ENCODE results near the gene PYGB. TPM values are rescaled to one million over a fixed set of nuclear protein-coding genes. Genes with fewer than 3 reads are reported as not detected.

Gene PYGB
- 92.5 TPM for polyA plus RNA-seq (2013, experiment 1 of 2; ENCODE audit: insufficient read length)
- polyA plus RNA-seq (2013, experiment 2 of 2; ENCODE audit: insufficient read length) = 91.9 TPM

DNA sequence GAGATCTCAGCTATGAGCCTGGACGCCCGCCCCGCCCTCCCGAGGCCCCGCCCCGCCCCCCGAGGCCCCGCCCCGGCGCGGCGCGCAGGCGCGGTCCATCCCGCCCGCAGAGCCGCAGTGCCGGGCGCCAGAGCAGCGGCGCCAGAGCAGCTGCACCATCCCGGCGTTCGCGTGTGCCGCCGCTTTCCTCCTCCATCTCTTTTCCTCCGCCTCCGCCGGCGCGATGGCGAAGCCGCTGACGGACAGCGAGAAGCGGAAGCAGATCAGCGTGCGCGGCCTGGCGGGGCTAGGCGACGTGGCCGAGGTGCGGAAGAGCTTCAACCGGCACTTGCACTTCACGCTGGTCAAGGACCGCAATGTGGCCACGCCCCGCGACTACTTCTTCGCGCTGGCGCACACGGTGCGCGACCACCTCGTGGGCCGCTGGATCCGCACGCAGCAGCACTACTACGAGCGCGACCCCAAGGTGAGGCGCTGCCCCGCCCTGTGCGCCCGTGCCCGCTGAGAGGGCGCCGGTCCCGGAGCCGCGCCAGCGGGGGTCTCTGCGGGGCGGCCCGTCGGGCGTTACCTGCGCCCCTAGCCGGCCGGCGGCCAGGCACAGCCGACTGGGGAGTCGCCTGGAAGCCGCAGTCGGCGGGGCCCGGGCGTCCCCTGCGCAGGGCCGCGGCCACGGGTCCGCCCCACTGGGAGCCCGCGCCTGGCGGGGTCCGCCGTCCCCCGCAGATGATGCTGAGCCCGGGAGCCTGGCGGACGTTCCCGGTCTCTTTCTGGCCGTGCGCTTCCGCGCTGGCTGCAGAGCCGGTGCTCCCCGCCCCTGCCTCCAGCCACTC, at the start of gene PYGB:
TSS of gene PYGB (plus strand) at position 130 of the 830 bp plus-strand sequence. CDS start at position 224, 94 bp downstream.
- peak; percentile 84 for DNase-seq

- peak; percentile 18 for DNase-seq
These were observed 49.1 kb upstream of the PYGB start for GRCh38 chr20:25198663-25199383.

GRCh38 chr20:25199473-25200260, 48.2 kb upstream of the PYGB start:
- DNase-seq = no peak

- DNase-seq = no peak
These were observed 44.8 kb upstream of the PYGB start for GRCh38 chr20:25203089-25203488.

DNA sequence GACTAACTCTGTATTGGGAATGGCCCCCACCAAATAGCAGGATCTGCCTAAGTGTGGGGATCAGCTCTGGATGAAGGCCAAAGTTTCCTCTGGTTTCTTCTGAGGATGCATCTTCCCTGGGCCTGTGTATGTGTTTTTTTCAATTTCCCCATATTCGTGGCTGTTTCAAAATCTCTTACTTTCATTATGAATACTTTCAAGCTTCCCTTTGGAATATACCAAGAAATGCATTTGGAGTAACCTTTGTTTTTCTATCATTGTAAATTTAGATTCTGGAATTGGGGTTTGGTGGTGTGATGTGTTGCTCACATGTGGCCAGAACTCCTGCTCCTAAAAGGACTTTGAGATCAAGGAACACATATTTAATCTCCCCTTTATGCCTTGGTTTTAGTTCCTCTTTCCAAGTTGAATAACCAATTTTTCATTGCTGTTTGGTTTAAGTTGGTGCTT, 44.0 kb upstream of the PYGB start:
- no peak for DNase-seq

DNA sequence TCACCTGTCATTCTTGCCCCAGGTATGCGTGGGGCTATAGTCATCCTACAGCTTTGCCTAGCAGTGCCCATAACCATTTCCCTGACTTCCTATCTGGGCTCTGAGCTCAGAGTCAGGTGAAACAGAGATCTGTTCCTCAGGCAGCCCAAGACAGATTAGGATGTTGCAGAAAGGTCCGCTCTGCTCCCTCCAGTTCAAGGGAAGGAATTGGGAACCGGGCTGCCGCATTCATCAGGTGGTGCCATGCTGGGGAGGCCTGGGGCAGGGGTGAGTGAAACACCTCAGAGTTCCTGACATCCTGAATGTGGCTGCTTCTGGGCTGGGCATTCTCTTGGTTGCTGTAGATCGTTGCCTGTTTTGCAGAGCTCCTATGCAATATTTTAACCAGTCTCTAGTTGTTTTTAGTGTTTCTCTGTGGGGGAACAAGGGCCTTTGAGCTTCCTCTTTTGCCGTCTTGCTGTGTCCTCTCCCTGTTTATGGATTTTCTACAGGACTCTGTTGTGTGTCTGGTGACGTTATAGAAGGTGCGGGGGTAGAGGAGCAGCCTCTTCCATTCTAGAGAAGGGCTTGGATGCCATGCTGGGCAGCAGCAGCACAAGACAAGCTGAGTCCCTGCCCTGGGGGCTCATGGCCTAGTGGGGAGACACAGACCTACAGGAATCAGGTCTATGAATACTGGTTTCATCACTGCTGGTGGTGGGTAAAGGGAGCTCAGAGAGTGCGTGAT, 43.2 kb upstream of the PYGB start:
- DNase-seq = no peak

GRCh38 chr20:25205277-25206062, 42.4 kb upstream of the PYGB start:
- DNase-seq = no peak

DNA sequence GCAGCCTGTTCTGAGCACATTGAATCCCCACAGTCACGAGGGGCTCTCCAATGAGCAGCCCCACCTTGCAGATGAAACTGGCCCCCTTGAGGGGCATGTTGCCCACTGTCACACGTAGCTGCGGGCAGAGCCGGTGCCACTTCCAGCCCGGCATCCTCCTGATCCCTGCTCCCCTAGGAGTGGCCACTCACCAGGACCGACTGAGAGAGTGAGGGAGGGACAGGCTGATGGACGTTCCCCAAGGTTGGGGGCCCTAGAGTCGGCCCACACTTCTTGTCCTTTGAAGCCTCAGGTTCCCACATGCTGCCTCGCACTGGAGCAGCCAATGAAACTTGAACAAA, 41.9 kb upstream of the PYGB start:
- DNase-seq = no peak

DNA sequence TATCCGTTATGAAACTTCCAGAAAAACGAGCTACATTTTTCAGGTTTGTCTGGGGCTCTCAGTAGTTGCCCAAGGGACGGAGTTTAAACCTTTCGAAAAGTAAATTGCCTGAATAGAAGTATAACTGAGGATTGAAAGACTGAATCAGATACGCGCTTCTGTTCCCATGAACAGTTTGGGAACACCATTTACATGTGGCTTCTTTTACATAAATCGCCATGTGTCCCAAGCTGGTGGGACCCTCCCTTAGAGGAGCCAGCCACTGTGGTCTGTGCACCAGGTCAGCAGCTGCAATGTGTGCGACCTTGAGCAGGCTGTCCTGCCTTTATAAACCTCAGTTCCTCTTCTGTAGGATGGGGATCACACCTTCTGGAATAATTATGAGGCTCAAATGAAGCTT, 41.3 kb upstream of the PYGB start:
- no peak for DNase-seq

DNA sequence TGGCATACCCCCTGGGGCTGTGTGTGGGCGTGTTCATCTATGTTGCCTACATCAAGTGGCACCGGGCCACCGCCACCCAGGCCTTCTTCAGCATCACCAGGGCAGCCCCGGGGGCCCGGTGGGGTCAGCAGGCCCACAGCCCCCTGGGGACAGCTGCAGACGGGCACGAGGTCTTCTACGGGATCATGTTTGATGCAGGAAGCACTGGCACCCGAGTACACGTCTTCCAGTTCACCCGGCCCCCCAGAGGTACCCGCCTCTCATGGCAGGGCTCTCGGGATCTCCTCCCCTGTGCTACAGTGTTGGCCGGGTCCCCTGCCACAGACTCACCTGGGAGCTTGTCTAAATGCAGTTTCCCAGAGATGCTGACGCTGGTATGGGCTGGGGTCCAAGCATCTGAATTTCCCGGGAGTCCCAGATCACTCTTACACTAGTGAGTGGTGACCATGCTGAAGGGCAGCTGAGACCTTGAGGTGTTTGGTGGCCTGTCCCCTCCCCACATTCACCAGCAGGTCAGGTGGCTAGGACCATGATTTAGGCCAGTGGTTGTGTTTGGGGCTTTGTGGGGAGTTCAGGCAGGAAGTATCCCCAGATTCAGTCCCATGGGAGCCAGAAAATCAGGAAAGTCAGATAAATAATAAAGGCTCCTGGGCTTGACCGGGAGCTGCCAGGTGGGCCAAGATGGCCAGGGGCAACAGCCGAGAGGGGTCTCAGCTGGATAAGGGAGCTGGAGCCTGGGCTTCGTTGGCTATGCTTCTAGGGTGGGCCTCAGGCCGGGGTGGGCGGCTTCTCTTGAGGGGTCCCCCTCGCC, 40.5 kb upstream of the PYGB start:
- DNase-seq = no peak

DNA sequence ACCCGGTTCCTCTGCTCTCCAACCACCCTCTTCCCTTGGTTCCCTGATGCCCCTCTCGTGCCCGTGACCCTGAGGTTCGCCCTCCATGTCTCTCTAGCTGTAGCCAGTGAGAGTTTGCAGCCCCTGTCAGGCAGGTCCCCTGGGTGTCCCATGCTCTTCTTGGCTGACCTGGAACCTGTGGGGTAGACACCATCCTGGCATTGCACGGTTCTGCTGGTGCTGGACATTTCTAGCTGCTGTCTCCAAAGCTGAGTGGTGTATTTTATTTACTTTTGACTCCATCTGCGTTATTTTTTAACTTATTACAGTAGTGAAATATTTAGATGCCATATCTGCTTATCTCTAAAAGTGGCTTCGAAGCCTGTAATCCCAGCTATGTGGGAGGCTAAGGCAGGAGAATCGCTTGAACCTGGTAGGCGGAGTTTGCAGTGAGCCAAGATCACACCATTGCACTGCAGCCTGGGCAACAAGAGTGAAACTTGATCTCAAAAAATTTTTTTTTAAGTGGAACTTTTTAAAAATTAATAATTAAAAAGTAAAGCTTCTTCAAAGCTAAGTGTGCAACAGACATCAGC, 39.8 kb upstream of the PYGB start:
- DNase-seq = no peak

DNA sequence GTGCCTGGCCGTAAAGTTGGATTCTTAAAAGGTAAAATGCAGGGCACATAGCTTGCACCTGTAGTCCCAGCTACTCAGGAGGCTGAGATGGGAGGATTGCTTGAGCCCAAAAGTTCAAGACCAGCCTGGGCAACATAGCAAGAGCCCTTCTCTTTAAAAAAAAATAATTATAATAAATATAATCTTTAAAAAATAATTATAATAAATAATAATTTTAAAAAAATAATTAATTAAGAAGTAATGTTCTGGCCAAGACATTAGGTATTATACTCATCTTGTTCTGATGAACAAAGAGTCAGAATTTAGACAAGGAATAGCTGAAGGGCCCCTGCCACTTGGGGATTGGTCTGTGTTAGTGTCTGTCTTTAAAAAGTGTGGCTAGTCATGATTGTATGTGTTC, 38.5 kb upstream of the PYGB start:
- DNase-seq = no peak

- DNase-seq = no peak
These were observed 38.0 kb upstream of the PYGB start for GRCh38 chr20:25209911-25210310.

DNA sequence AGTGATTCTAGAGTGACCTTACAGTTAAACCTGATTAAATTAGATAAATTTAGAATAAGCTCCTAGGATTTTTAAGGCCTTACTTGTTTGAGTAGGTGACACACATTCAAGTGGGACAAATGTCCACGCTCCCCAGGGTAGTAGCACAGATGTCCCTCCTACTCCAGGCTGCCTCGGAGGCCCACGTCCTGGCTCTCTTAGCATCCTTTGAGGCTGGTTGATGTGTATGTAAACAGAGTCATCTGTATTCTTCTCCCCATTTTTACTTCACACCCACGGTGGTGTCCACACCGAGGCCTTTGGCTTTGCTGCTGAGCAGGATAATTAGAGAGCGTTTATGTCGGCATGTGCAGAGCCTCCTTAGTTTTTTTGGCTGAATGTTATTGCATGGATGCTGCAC, 36.6 kb upstream of the PYGB start:
- no peak for DNase-seq

DNA sequence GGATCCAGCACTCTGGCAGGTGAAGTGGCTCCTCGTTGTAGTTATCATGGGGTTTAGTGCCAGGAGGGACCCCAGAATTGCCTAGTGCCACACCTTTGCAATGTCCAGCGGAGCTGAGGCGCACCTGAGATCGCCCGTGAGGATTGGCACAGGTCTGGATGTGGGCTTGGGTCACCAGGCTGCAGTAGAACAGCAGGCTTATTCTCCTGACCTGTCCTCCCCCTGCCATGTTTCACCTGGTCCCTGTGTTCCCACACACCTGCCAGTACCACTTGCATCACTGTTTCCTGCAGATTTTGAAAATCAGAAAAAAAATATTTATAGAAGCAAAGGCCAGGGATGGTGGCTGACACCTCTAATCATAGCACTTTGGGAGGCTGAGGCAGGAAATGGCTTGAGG, 35.6 kb upstream of the PYGB start:
- DNase-seq = no peak

DNA sequence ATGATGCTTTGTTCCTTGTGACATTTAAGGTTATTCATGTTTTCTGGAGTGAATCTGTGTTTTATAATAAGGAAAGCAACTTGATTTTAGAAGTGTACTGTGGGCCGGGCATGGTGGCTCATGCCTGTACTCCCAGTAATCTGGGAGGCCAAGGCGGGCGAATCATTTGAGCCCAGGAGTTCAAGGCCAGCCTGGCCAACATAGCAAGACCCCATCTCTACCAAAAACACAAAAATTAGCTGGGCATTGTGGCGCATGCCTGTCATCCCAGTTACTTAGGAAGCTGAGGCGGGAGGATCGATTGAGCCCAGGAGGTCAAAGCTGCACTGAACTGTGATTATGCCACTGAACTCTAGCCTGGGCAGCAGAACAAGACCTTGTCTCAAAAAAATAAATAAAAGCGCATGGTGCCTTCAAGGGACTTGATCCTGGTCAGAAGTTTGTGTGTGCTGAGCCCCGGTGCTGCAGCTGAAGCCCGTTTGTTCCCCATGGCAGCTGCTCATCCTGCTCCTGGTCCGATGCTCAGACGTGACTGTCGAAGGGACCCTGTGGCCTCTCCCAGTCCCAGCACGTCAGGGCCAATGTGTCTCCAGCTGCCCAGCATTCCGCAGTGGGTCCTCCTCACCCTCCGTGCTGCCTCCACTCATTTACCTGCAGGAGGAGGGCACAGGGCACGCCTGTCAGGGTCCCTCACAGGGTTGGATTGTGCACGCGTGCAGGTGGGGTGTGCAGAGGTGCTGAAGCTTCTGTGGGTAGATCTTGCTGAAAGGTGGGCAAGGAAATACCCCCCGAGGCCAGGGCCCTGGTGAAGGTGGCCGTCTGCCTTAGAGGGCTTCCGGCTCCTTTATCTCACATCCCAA, 34.1 kb upstream of the PYGB start:
- DNase-seq = no peak

DNA sequence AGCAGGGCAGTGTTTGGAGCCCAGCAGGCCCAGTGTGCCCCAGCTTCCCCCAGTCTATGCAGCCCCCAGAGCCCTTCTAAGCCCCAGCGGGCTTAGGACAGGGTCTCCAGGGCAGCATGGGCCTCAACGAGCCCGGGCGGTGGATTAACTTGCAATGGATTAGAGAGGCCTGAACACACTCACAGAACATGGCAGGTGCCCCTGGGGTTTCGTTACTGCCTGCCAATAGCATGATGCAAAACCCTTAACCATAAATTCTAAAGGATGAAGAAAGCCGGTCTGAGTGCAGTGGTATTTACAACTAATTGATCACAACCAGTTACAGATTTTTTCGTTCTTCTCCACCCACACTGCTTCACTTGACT, 33.5 kb upstream of the PYGB start:
- no peak for DNase-seq

GRCh38 chr20:25214819-25215218, 33.1 kb upstream of the PYGB start:
- DNase-seq = no peak

GRCh38 chr20:25215521-25215920, 32.4 kb upstream of the PYGB start:
- no peak for DNase-seq

Data from fibroblast of skin of abdomen (primary cell).